NCI-H2171 treated with DMSO at 0.1 percent for 48 hours (cell line): ENCODE results near the gene SEMA5A.

Source experiments
- DNase-seq: peaks from one replicate; lab custom pipeline; 2025; lab: John Stamatoyannopoulos, UW

SEMA5A gene

DNA sequence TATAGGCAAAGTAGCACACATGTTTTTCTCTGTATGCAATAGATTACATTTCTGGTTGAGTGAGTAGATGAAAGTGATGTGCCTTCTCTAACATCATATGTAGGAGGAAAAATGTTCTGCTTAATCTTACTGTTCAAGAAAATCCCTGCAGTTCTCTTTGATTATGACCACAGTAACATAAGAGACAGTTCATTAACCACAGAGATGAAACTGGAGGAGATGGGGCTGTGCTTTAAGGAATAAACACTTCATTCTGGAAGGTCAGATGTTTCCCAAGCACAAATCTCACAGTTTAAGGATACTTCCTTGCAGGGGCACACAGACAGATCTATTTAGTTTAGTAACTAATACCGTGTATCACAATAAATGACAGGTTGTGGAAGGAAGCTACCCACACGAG lies 150.2 kb downstream of the SEMA5A start:
- DNase-seq, result no peak

GRCh38 chr5:9394221-9394620 lies 151.7 kb downstream of the SEMA5A start:
- DNase-seq, result no peak

- DNase-seq, result no peak
These were observed 153.2 kb downstream of the SEMA5A start for GRCh38 chr5:9392625-9393024.

DNA sequence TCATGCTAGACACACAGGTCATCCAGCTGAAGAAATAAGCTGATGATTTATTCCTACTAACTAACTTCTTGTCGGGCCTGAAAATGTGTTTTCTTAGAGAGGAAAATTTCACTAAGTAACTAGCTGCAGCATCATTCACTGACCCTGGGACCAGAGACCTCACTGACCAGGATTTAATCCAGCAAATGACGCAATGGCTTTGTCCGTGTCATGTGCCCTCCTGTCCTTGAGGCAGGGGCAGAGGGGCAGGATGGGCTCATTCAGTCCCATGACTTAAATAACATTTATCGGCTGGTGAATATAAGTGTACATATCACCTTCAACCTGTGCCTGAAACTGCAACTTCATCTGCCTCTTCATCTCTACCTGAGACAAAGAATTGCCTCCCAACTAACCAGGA lies 154.8 kb downstream of the SEMA5A start:
- DNase-seq, result no peak

DNA sequence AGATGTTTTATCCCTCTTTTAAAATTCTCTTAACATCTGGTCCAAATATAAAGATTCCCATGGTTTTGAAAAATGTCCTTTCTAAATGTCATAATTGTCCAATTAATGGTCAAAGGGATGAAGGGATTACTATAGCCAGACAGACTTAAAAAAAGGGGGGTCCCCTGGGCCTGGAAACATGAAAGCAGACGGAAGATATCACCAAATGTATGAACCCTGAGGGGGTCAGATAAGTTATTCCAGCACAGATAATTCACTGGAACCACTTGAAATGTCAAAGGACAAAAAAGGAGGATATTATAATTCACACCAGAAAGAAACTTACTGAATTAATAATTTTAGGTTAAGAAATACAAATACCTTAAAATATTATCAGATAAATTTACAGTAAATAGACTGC lies 155.8 kb downstream of the SEMA5A start:
- DNase-seq, result no peak

DNA sequence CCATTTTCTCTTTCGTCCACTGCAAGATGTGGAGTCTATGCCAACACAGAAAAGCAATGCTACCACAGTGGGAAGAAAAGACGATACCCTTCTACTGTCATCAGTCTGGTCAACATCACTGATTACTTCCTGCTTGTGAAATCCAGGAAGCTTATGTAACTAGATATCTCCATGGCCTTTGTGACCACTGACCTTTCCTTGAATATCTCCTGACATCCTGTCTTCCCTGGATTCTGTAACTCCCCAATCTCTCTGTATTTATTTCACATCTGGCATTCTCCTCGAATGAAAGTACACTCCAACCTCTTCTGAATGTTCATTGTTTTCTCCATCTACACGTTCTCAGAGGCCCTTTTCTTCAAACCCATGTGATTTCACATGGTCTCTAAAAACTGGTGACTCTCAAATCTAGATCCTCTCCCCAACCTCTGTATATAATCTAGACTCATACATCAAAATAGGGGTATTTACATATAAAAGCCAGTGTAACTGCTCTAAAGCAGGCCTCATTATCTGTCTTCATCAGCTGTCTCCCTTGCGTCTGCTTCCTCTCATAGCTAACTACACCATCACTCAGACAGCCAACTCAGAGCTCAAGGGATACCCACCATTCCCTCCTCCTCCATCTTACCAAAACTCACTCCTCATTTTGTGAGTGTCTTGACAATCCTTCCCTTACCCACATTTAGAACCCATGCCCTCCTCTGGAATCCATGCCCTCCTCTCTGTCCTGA lies 156.8 kb downstream of the SEMA5A start:
- no peak for DNase-seq

- no peak for DNase-seq
These were observed 158.0 kb downstream of the SEMA5A start for GRCh38 chr5:9387879-9388278.

DNA sequence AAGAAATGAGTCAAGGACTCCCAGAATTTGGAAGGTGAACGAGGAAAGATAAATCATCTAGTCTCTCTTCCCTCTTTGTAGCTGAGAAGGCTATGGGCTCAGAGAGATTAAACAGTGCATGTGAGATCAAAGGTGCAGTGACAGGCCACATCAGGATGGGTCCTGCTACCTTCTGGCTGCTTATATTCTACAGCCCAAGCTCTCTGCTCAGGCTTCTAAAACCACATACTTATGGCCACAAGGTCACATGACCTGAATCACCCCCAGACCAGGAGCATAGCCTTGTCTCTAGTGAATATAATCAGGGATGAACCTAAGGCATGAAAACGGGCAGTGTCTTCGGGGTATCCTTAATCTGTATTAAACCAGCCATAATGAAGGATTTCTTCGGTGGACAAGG lies 158.9 kb downstream of the SEMA5A start:
- DNase-seq, result no peak

GRCh38 chr5:9382522-9382921 lies 163.4 kb downstream of the SEMA5A start:
- DNase-seq, result no peak

- DNase-seq, result no peak
These were observed 164.4 kb downstream of the SEMA5A start for GRCh38 chr5:9381464-9381863.

- no peak for DNase-seq
These were observed 165.8 kb downstream of the SEMA5A start for GRCh38 chr5:9380109-9380508.

GRCh38 chr5:9376363-9377117 lies 169.3 kb downstream of the SEMA5A start:
- no peak for DNase-seq

DNA sequence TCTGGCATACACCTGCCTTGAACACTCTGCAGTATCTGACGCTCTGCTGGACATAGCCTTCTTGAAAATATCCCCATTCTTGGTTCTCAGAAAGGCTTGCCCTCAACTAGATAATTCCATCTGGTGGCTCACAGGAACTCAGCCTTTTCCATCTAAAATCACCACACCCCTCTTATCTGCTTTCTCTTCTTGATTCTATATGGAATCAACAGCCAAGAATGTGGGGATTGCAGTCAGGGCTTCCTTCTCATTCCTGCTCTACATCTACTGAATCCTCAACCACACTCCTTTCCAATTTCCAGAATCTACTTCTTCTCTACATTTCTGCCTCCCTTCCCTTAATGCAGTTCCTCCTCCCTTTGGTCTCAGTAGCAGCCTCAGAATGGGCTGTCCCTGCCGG lies 170.1 kb downstream of the SEMA5A start:
- DNase-seq, result no peak

- DNase-seq, result no peak
These were observed 171.8 kb downstream of the SEMA5A start for GRCh38 chr5:9374025-9374424.

DNA sequence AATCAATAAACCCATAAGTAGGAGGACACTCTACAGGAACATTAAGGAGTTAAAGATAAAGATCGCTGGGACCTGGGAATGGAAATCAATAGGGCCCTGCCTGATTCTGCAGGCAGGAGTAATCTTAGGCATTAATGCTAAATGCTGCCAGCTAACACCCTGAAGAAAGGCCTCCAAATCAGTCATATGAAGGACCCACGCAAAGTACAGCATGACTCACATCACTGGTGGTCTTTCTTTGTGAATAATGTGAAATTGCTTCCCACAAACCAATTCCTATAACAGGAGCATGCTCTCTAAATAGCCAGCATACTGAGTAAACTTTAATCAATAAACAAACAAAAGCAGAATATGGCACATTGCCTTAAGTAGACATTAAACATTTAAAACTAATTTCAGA lies 172.3 kb downstream of the SEMA5A start:
- no peak for DNase-seq

- no peak for DNase-seq
These were observed 175.6 kb downstream of the SEMA5A start for GRCh38 chr5:9370256-9370655.

GRCh38 chr5:9365512-9365911 lies 180.4 kb downstream of the SEMA5A start:
- DNase-seq, result no peak

GRCh38 chr5:9363449-9363848 lies 182.4 kb downstream of the SEMA5A start:
- no peak for DNase-seq

DNA sequence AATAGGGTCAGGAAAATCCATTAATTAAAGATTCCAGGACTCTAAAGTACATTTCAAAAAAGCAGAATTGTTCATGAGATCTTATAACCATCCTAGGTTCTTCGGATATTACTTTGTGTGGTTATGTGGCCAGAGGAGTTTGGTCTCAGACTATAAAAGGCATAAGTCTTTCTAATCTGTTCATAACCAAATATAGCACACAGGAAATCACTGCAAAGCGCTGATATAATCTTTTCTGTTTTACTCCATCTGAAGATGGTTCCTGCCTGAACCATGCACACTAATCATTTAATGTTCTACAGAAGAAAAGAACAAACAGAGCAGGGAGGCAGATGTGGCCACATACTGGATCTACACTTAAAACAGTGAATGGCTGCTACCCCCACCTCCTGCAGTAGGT lies 182.8 kb downstream of the SEMA5A start:
- no peak for DNase-seq

DNA sequence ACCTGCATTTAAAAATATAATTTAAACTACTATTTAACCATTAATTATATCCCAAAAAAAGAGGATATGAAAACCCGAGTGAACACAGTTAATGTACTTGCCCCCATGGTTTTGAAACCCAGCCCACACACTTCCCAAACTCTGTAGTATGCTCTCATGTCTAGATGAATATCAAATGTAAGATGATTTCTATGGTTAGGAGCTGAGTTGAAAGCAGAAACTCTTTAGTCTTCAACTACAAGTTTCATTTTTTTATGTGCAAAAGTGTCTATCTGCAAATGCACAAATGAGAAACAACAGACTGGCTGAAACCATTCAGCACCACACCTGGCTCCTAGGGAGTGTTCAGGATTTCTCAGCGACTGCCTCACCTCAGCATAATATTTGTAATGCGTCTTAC lies 183.3 kb downstream of the SEMA5A start:
- no peak for DNase-seq

- peak; percentile 45 for DNase-seq
These were observed 184.0 kb downstream of the SEMA5A start for GRCh38 chr5:9361835-9362234.

GRCh38 chr5:9358961-9359685 lies 186.8 kb downstream of the SEMA5A start:
- no peak for DNase-seq

GRCh38 chr5:9356351-9356825 lies 189.5 kb downstream of the SEMA5A start:
- DNase-seq, result no peak
